HepG2 (cell line): ENCODE results near the gene ACTA2. TPM values are rescaled to one million over a fixed set of nuclear protein-coding genes. Genes with fewer than 3 reads are reported as not detected.

Source experiments
- ATAC-seq: fragments of 200-7000 bp; cut with Tn5 transposase; 3 replicates; pipeline ENCODE4 v1.9.1; 2020; ENCODE audit warnings: mild to moderate bottlenecking, moderate library complexity
- BruUV-seq: library from RNA; stranded (reverse); fragments of 400-500 nt; replicated peaks from 2 replicates; lab custom pipeline; 2021; lab: Mats Ljungman, UMichigan
- CTCF ChIA-PET: fragments of 300-600 bp; formaldehyde crosslinking; extraction: SDS; loops from one replicate; lab custom pipeline; 2021; ENCODE audit warnings: low total read pairs, inconsistent platforms, low intra/inter-chr PET ratio; lab: Yijun Ruan, JAX
- POLR2A ChIA-PET: fragments of 350-600 bp; sonication (Branson Sonifier 250); formaldehyde crosslinking; loops from one replicate; lab custom pipeline; 2020; ENCODE audit warnings: antibody characterized with exemption, inconsistent platforms; lab: Yijun Ruan, JAX
- DNase-seq: peaks from one replicate; pipeline ENCODE4 v3.0.0-alpha.2; 2015; ENCODE audit warnings: low spot score
- FAIRE-seq: peaks from 3 replicates; lab custom pipeline; 2011; peaks lifted over from hg19 to GRCh38; lab: Jason Lieb, UNC
- H2AFZ ChIP-seq: one replicate; pipeline ENCODE4 v1.6.1; 2011; ENCODE audit warnings: low read length, inconsistent platforms
- H3K27ac ChIP-seq: fragments of 300-600 bp; 3 replicates; pipeline ENCODE4 v1.8.0; 2011; ENCODE audit warnings: mixed run types, mild to moderate bottlenecking, mixed read lengths, low read length, inconsistent platforms; ENCODE audit not compliant: insufficient read depth; ENCODE audit errors: extremely low read length
- H3K27me3 ChIP-seq, 2 experiments: fragments of 200-600 bp in 1 of 2; 2 replicates in 1 of 2; 3 replicates in 1 of 2; pipeline versions ENCODE4 v1.6.0 to v1.8.0; 2011; ENCODE audit warnings: low read length in 2 of 2, mild to moderate bottlenecking in 2 of 2, moderate library complexity in 2 of 2, inconsistent platforms in 1 of 2; ENCODE audit not compliant: insufficient read depth in 2 of 2, control insufficient read depth in 1 of 2
- H3K36me3 ChIP-seq, 2 experiments: fragments of 200-600 bp in 1 of 2; replicated peaks in 1 of 2; 2 replicates in 1 of 2; 3 replicates in 1 of 2; pipeline versions ENCODE4 v1.5.1 to v1.8.0; 2011; ENCODE audit warnings: low read length in 2 of 2, inconsistent platforms in 1 of 2; ENCODE audit not compliant: insufficient read depth in 2 of 2, control insufficient read depth in 1 of 2
- H3K4me1 ChIP-seq: 2 replicates; pipeline ENCODE4 v1.5.1; 2012; ENCODE audit warnings: low read length, inconsistent platforms; ENCODE audit not compliant: insufficient read depth
- H3K4me2 ChIP-seq: 2 replicates; pipeline ENCODE4 v1.6.0; 2011; ENCODE audit warnings: low read depth, low read length, inconsistent platforms
- H3K4me3 ChIP-seq, 3 experiments: fragments of 200-600 bp in 1 of 3; sonication (generic), shearing (Covaris generic) in 1 of 3; replicated peaks in 1 of 3; 2 replicates each; pipeline ENCODE4 v1.5.1; 2011 to 2016; ENCODE audit warnings: low read length in 3 of 3, inconsistent platforms in 2 of 3, low read depth in 2 of 3, mild to moderate bottlenecking in 2 of 3, control low read depth in 1 of 3, mixed read lengths in 1 of 3; ENCODE audit not compliant: insufficient read depth in 1 of 3
- H3K79me2 ChIP-seq: one replicate; pipeline ENCODE4 v1.6.1; 2011; ENCODE audit warnings: low read length, inconsistent platforms; ENCODE audit not compliant: insufficient read depth
- H3K9ac ChIP-seq: 2 replicates; pipeline ENCODE4 v1.6.0; 2011; ENCODE audit warnings: mild to moderate bottlenecking, low read depth, low read length, inconsistent platforms; ENCODE audit not compliant: insufficient read depth
- H3K9me3 ChIP-seq: 2 replicates; pipeline ENCODE4 v1.5.1; 2012; ENCODE audit warnings: mild to moderate bottlenecking, low read length
- H4K20me1 ChIP-seq: 2 replicates; pipeline ENCODE4 v1.6.0; 2011; ENCODE audit warnings: inconsistent platforms, mild to moderate bottlenecking, low read length, moderate library complexity; ENCODE audit not compliant: insufficient read depth
- HMG20B ChIP-seq: conservative IDR thresholded peaks from 2 replicates; pipeline ENCODE4 v1.6.1; 2016; ENCODE audit warnings: missing genetic modification reagents, missing compliant biosample characterization
- KDM5A ChIP-seq: fragments of 200-600 bp; sonication (generic); IDR thresholded peaks from 2 replicates; pipeline ENCODE4 v1.7.0; 2018; ENCODE audit warnings: antibody characterized with exemption, mild to moderate bottlenecking, low read length, borderline replicate concordance
- PRPF4 ChIP-seq: fragments of 200-400 bp; formaldehyde crosslinking; IDR thresholded peaks from 2 replicates; pipeline ENCODE4 v1.6.1; 2016; ENCODE audit warnings: low read length, low read depth; ENCODE audit not compliant: poor library complexity, severe bottlenecking
- SMARCC2 ChIP-seq: fragments of 450-650 bp; IDR thresholded peaks from 2 replicates; pipeline ENCODE4 v1.6.1; 2017; ENCODE audit warnings: antibody characterized with exemption, mild to moderate bottlenecking
- TCF7L2 ChIP-seq: IDR thresholded peaks from 2 replicates; pipeline ENCODE4 v1.6.1; 2011; ENCODE audit warnings: mild to moderate bottlenecking, low read depth, low read length, moderate library complexity
- ZNF577 ChIP-seq: sonication (generic); formaldehyde crosslinking; IDR thresholded peaks from 2 replicates; pipeline ENCODE4 v1.4.0; 2020; ENCODE audit warnings: mild to moderate bottlenecking, low read depth, missing genetic modification reagents, borderline replicate concordance
- ZNF749 ChIP-seq: sonication (generic); formaldehyde crosslinking; IDR thresholded peaks from 2 replicates; pipeline ENCODE4 v1.8.0; 2022; ENCODE audit warnings: mild to moderate bottlenecking, missing genetic modification reagents, moderate library complexity, borderline replicate concordance
- WGBS: methylation state at CpG from one replicate; pipeline ENCODE4 v1.1.6; 2017; ENCODE audit warnings: low lambda C conversion rate; 5-methylcytosine and 5-hydroxymethylcytosine counted together
- in situ Hi-C: cut with HindIII; loops from 2 replicates; pipeline ENCODE4 v1.10.0; 2017; ENCODE audit warnings: low pct_unique_long_range_greater_than_20kb; ENCODE audit not compliant: extremely low pct_ligation_motif_present
- intact Hi-C: fragments of 100-400 bp; cut with micrococcal nuclease; formaldehyde crosslinking; loops from one replicate; pipeline ENCODE4 v1.10.0; 2022; ENCODE audit not compliant: unreplicated experiment
- polyA plus RNA-seq, 8 experiments: library from polyadenylated mRNA; depleted of rRNA in 3 of 8; stranded (reverse) in 7 of 8; unstranded in 1 of 8; fragments of >200 nt; fragmentation: Illumina TruSeq in 4 of 8; extraction: Trizol in 4 of 8; gene quantifications; 2 replicates each; pipeline versions ENCODE4 v1.2.1 to v1.2.3, GENCODE V29; 2011 to 2016; ENCODE audit warnings: low read depth in 4 of 8, missing spikeins in 1 of 8, mixed read lengths in 1 of 8; ENCODE audit not compliant: insufficient read depth in 1 of 8
- total RNA-seq, 5 experiments: library from RNA; depleted of rRNA; stranded (reverse); fragments of >200 nt; fragmentation: Illumina TruSeq; extraction: Trizol; gene quantifications; 2 replicates each; pipeline ENCODE4 v1.2.3, GENCODE V29; 2016; ENCODE audit warnings: low read depth in 1 of 5
- TF ChIP-seq, protein P1 (sequence below): sonication (generic); formaldehyde crosslinking; IDR thresholded peaks from 2 replicates; pipeline ENCODE4 v1.4.0; 2020; ENCODE audit warnings: mild to moderate bottlenecking, missing genetic modification reagents, borderline replicate concordance
- TF ChIP-seq, protein P2 (sequence below): sonication (generic); formaldehyde crosslinking; IDR thresholded peaks from 2 replicates; pipeline ENCODE4 v1.5.0; 2020; ENCODE audit warnings: missing genetic modification reagents
- TF ChIP-seq, protein P3 (sequence below): sonication (generic); formaldehyde crosslinking; IDR thresholded peaks from 2 replicates; pipeline ENCODE4 v1.5.1; 2020; ENCODE audit warnings: mild to moderate bottlenecking, missing genetic modification reagents, moderate library complexity
- TF ChIP-seq, protein P4 (sequence below): IDR thresholded peaks from 2 replicates; pipeline ENCODE4 v1.6.1; 2018; ENCODE audit warnings: missing genetic modification reagents, mild to moderate bottlenecking, missing compliant biosample characterization
- TF ChIP-seq, protein P5 (sequence below): sonication (generic); formaldehyde crosslinking; IDR thresholded peaks from 2 replicates; pipeline ENCODE4 v1.4.0; 2020; ENCODE audit warnings: missing genetic modification reagents

ACTA2 gene
- total and polyA plus RNA-seq, 2 of the 13 experiments (the other 11 are each of a cell fraction or from before 2014, with no cell fraction given) = 21.8 to 59.9 TPM

DNA sequence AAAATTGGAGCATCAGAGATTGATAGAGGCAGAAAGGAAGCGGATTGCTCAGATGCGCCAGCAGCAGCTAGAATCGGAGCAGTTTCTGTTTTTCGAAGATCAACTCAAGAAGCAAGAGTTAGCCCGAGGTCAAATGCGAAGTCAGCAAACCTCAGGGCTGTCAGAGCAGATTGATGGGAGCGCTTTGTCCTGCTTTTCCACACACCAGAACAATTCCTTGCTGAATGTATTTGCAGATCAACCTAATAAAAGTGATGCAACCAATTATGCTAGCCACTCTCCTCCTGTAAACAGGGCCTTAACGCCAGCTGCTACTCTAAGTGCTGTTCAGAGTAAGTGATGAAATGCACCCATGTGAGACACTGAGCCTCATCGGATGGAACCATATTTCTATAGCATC lies 39.4 kb downstream of the ACTA2 start:
- no peaks in the 10 kb centered on the region for H3K9me3 ChIP-seq
- no peak overlapping the region for H3K4me2 ChIP-seq
- intact Hi-C loops (no loop called here), in situ Hi-C loops (no loop called here)
- no peak overlapping the region for H3K9ac ChIP-seq
- WGBS = 86% methylated on average over 9 of the region's 9 CpGs
- H3K4me3 ChIP-seq = no peak overlapping the region
- no peaks in the 10 kb centered on the region for H3K4me1 ChIP-seq
- CTCF ChIA-PET = no interaction called here
- DNase-seq (no peak), FAIRE-seq (no peak), ATAC-seq (no peak)
- no peak for TF ChIP-seq ZNF577 (CRISPR knock-in tag)
- TF ChIP-seq, protein P1, sequence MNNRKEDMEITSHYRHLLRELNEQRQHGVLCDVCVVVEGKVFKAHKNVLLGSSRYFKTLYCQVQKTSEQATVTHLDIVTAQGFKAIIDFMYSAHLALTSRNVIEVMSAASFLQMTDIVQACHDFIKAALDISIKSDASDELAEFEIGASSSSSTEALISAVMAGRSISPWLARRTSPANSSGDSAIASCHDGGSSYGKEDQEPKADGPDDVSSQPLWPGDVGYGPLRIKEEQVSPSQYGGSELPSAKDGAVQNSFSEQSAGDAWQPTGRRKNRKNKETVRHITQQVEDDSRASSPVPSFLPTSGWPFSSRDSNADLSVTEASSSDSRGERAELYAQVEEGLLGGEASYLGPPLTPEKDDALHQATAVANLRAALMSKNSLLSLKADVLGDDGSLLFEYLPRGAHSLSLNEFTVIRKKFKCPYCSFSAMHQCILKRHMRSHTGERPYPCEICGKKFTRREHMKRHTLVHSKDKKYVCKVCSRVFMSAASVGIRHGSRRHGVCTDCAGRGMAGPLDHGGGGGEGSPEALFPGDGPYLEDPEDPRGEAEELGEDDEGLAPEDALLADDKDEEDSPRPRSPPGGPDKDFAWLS = no peak
- TF ChIP-seq, protein P2, sequence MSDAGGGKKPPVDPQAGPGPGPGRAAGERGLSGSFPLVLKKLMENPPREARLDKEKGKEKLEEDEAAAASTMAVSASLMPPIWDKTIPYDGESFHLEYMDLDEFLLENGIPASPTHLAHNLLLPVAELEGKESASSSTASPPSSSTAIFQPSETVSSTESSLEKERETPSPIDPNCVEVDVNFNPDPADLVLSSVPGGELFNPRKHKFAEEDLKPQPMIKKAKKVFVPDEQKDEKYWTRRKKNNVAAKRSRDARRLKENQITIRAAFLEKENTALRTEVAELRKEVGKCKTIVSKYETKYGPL (CRISPR knock-in tag) = no peak
- TF ChIP-seq KDM5A = no peak
- TF ChIP-seq, protein P3, sequence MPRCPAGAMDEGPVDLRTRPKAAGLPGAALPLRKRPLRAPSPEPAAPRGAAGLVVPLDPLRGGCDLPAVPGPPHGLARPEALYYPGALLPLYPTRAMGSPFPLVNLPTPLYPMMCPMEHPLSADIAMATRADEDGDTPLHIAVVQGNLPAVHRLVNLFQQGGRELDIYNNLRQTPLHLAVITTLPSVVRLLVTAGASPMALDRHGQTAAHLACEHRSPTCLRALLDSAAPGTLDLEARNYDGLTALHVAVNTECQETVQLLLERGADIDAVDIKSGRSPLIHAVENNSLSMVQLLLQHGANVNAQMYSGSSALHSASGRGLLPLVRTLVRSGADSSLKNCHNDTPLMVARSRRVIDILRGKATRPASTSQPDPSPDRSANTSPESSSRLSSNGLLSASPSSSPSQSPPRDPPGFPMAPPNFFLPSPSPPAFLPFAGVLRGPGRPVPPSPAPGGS (CRISPR knock-in tag) = no peak
- no peak for TF ChIP-seq HMG20B (CRISPR knock-in tag)
- TF ChIP-seq, protein P4, sequence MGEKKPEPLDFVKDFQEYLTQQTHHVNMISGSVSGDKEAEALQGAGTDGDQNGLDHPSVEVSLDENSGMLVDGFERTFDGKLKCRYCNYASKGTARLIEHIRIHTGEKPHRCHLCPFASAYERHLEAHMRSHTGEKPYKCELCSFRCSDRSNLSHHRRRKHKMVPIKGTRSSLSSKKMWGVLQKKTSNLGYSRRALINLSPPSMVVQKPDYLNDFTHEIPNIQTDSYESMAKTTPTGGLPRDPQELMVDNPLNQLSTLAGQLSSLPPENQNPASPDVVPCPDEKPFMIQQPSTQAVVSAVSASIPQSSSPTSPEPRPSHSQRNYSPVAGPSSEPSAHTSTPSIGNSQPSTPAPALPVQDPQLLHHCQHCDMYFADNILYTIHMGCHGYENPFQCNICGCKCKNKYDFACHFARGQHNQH = no peak
- TF ChIP-seq ZNF749 (CRISPR knock-in tag) = no peak
- TF ChIP-seq, protein P5, sequence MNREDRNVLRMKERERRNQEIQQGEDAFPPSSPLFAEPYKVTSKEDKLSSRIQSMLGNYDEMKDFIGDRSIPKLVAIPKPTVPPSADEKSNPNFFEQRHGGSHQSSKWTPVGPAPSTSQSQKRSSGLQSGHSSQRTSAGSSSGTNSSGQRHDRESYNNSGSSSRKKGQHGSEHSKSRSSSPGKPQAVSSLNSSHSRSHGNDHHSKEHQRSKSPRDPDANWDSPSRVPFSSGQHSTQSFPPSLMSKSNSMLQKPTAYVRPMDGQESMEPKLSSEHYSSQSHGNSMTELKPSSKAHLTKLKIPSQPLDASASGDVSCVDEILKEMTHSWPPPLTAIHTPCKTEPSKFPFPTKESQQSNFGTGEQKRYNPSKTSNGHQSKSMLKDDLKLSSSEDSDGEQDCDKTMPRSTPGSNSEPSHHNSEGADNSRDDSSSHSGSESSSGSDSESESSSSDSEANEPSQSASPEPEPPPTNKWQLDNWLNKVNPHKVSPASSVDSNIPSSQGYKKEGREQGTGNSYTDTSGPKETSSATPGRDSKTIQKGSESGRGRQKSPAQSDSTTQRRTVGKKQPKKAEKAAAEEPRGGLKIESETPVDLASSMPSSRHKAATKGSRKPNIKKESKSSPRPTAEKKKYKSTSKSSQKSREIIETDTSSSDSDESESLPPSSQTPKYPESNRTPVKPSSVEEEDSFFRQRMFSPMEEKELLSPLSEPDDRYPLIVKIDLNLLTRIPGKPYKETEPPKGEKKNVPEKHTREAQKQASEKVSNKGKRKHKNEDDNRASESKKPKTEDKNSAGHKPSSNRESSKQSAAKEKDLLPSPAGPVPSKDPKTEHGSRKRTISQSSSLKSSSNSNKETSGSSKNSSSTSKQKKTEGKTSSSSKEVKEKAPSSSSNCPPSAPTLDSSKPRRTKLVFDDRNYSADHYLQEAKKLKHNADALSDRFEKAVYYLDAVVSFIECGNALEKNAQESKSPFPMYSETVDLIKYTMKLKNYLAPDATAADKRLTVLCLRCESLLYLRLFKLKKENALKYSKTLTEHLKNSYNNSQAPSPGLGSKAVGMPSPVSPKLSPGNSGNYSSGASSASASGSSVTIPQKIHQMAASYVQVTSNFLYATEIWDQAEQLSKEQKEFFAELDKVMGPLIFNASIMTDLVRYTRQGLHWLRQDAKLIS (CRISPR knock-in tag) = no peak
- TF ChIP-seq TCF7L2 = no peak
- no peak for TF ChIP-seq PRPF4
- no peak for TF ChIP-seq SMARCC2
- H3K79me2 ChIP-seq = no peaks in the 10 kb centered on the region
- BruUV-seq = no TSS peak
- POLR2A ChIA-PET = no interaction called here
- H3K36me3 ChIP-seq = no peaks in the 10 kb centered on the region
- no peak overlapping the region for H2AFZ ChIP-seq
- no peak overlapping the region for H3K27ac ChIP-seq
- H3K27me3 ChIP-seq = no peaks in the 10 kb centered on the region
- H4K20me1 ChIP-seq = no peaks in the 10 kb centered on the region
